HEK293 (cell line): ENCODE data around the gene ABLIM2.

Source experiments
- EGR2 ChIP-seq: fragments of 450-650 bp; formaldehyde crosslinking; IDR thresholded peaks from 2 replicates; pipeline ENCODE4 v1.5.1; 2016; ENCODE audit warnings: low read depth, missing biosample characterization, missing genetic modification characterization
- GLIS2 ChIP-seq: fragments of 450-650 bp; formaldehyde crosslinking; IDR thresholded peaks from 2 replicates; pipeline ENCODE4 v1.5.1; 2016; ENCODE audit warnings: missing biosample characterization, missing genetic modification characterization
- TF ChIP-seq, protein P1 (sequence below): fragments of 450-650 bp; formaldehyde crosslinking; IDR thresholded peaks from 2 replicates; pipeline ENCODE4 v1.5.1; 2016; ENCODE audit warnings: missing biosample characterization, missing genetic modification characterization, low read depth
- TF ChIP-seq, protein P2 (sequence below): fragments of 450-650 bp; formaldehyde crosslinking; IDR thresholded peaks from 2 replicates; pipeline ENCODE4 v1.5.1; 2016; ENCODE audit warnings: missing biosample characterization, missing genetic modification characterization

DNA sequence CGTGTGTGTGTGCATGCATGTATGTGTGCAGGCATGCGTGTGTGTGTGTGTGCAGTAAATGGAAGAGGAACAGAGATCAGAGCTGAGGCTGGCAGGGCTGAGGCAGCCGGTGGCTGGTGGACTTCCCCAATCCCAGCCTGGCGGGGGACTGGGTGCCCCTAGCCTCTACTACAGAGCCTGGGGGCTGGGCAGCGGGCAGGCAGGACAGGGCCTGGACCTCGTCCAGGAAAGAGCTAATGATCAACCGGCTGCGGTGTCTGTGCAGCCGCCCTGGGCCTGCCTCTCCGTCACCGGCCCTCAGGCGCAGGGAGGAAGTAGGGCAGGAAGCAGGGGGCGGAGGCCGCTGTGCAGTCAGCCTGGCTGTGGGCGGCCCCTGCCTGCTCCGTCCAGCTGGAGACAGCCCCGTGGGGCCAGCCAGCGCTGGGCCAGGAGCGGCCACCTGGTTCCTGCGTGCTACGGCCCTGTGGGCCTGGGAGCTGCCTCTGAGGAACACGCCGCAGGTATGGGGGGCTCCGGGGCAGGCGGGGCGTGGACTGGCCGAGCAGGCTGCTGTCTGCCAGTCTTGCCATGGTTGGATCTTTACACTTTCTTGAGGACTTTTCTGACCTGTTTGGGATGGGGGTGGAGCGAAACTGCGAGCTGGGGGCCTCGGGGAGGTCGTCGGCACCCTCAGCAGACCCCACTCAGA is 40.4 kb upstream of the ABLIM2 start, which contains the start of gene SH3TC1:
- TF ChIP-seq, protein P1, sequence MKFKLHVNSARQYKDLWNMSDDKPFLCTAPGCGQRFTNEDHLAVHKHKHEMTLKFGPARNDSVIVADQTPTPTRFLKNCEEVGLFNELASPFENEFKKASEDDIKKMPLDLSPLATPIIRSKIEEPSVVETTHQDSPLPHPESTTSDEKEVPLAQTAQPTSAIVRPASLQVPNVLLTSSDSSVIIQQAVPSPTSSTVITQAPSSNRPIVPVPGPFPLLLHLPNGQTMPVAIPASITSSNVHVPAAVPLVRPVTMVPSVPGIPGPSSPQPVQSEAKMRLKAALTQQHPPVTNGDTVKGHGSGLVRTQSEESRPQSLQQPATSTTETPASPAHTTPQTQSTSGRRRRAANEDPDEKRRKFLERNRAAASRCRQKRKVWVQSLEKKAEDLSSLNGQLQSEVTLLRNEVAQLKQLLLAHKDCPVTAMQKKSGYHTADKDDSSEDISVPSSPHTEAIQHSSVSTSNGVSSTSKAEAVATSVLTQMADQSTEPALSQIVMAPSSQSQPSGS (tag by site-specific recombination): no peak
- TF ChIP-seq EGR2: peak; percentile 63
- TF ChIP-seq, protein P2, sequence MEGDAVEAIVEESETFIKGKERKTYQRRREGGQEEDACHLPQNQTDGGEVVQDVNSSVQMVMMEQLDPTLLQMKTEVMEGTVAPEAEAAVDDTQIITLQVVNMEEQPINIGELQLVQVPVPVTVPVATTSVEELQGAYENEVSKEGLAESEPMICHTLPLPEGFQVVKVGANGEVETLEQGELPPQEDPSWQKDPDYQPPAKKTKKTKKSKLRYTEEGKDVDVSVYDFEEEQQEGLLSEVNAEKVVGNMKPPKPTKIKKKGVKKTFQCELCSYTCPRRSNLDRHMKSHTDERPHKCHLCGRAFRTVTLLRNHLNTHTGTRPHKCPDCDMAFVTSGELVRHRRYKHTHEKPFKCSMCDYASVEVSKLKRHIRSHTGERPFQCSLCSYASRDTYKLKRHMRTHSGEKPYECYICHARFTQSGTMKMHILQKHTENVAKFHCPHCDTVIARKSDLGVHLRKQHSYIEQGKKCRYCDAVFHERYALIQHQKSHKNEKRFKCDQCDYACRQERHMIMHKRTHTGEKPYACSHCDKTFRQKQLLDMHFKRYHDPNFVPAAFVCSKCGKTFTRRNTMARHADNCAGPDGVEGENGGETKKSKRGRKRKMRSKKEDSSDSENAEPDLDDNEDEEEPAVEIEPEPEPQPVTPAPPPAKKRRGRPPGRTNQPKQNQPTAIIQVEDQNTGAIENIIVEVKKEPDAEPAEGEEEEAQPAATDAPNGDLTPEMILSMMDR (tag by site-specific recombination): no peak
- TF ChIP-seq GLIS2 (tag by site-specific recombination): no peak
